Limb (tissue), 2 donors: ENCODE measurements around the gene MYLIP.

Experiments used
- DNase-seq, 2 donors: peaks; one replicate each; pipeline ENCODE4 v3.0.0-alpha.2; 2016; ENCODE audit errors: extremely low spot score in 2 of 2

Gene MYLIP

DNA sequence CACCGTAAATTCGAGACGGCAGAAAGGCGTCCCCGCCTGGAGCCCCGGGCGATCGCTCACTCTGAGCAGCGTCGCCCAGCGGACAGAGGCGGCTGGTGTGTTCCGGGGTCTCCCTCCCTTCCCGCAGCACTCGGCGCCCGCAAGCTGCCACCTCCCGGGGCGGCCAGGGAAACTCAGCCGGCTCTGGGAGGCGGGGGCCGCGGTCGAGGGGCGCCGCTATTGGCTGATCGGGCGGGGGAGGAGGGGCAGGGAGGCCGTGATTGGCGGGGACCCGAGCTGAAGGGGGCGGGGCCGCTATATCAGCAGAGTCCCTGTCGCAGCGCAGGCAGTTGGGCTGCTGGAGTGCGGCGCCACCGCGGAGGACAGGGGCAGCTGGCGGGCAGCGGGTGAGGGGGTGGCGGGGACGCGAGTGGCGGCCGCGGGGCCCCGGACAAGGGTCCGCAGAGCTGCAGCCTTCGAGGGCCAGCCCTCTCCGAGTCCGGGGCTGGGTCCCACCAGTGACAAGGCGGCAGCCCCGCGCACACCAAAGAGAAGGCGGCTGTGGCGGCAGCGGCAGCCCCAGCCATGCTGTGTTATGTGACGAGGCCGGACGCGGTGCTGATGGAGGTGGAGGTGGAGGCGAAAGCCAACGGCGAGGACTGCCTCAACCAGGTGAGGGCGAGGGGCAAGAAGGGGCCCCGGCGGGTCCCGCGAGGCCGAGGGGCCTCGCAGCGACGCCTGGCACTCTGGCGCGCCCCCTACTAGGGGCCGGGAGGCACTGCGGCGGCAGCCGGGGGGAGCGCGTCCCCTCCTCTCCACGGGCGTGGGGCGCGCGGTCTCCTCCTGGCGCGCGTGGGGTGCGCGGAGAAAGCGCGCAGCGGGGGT lies at the start of gene MYLIP:
MYLIP (plus strand) TSS at position 328 of the 864 bp plus-strand sequence; CDS start at position 565, 237 bp downstream.
- peak; percentile 96 to 99 for DNase-seq

DNA sequence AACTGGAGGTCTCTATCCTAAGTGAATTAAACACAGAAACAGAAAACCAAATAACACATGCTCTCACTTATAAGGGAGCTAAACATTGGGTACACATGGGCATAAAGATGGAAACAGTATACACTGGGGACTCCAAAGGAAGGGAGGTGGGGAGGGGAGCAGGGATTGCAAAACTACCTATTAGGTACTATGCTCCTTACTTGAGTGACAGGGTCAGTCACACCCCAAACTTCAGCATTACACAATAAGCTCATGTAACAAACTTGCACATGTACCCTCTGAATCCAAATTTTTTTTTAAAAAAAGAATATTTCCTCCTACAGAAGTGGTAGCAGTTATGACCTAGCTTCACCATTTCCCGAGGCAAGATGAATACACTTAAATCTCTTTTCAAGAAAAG lies 49.5 kb upstream of the MYLIP start:
- no peak for DNase-seq

DNA sequence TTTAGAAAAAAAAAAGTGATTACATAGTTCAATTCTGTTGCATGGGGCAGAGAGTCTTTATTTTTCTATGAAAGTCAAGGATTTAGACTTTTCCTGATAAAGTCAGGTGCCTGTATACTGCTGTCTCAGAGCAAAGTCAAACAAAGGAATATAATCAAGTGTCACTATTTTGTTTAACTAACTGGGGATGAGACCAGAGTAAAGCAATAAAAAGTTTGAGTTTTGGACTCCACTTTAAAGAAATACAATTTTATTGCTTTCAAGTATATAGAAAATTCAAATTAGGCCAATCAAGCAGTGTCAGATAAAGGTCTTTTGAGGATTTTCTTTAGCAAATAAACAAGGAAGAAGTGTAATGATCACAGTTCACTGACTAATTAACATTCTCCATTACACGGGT lies 48.7 kb upstream of the MYLIP start:
- DNase-seq = no peak

GRCh38 chr6:16081326-16081725 lies 47.6 kb upstream of the MYLIP start:
- DNase-seq = no peak

DNA sequence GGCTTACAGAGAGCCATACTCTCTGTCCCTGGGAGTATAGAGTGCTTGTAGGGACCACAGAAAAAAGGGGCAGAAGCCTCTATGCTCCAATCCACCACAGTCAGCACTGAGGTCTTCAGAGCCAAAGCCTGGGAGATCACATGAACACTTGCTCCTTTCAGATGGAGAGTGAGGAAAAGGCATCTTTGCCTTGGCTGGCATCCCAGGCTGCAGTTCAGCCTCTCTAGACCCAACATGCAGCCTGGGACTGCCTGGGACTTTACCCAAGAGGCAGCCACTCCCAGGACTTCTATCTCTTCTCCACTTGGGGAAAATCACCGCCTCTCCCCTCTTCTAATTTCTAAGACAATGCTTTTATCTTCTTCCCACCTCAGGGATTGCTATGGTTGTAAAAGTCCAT lies 46.5 kb upstream of the MYLIP start:
- no peak for DNase-seq

DNA sequence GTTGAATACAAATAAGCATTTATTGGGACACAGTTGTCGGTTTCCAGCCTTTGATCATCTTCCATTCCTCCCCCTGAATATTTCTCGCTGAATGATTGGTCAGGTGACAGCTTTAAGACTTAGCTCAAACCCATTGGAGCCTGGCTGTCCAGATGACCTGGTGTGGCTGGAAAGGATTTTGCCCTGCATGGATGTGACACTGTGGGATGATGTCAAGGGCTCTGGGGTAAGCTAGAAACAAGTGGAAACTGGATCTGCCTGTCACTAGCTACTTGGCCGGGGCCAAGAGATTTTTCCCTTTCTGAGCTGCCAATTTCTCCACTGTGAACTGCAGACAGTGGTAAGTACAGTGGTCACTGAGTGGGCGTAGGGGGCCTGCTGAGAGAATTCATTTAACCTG lies 41.9 kb upstream of the MYLIP start:
- no peak for DNase-seq

GRCh38 chr6:16087386-16087785 lies 41.5 kb upstream of the MYLIP start:
- DNase-seq = no peak

DNA sequence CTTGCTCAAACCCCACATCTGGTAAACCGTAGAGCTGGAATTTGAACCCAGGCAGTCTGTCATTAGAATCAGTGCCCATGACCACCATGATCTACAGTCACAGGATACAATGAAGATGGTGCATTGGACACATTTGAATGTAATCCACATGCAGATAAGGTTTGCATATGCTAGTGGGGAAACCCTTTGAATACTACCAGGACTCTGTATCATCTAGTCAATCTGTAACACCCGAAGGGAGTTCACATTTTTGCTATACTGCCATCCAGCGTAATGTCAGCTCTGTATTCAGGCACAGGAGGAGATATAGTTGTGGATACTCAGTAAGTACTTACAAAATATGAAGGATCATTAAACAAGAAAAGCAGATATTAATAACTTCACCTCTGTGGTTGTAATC lies 40.5 kb upstream of the MYLIP start:
- DNase-seq = no peak

DNA sequence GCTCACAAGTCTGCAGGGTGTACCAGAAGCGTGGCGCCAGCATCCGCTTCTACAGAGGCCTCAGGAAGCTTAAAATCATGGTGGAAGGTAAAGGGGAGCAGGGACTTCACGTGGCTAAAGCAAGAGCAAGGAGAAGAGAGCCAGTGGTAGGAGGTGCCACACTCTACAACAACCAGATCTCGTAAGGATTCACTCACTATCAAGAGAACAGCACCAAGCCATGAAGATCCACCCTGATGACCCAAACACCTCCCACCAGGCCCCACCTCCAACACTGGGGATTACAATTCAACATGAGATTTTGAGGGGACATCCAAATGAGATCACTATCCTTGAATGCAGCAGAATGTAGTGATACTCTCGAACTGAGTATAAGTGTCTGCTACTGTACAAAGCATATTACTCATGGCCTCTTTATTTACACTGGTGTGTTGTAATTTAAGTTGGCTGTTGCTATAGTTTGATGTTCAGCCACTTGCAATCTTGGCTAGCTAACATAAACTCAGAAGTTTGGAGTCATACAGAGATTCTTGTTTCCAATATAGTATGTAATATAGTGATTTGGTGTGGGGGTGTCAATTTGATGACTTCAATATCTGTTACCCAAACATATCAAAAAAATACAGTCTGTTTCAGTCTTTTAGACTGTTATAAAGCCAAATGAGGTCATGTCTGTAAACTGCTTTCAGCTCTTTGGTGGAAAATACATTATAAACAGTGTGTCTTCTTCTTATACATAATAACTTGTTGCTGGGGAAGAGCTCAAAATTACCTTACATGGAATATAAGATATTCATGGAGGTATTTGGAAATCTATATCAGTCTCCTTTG lies 39.4 kb upstream of the MYLIP start:
- no peak for DNase-seq

GRCh38 chr6:16090452-16090851 lies 38.4 kb upstream of the MYLIP start:
- no peak for DNase-seq

GRCh38 chr6:16090920-16091319 lies 38.0 kb upstream of the MYLIP start:
- no peak for DNase-seq

GRCh38 chr6:16092140-16092539 lies 36.7 kb upstream of the MYLIP start:
- no peak for DNase-seq

DNA sequence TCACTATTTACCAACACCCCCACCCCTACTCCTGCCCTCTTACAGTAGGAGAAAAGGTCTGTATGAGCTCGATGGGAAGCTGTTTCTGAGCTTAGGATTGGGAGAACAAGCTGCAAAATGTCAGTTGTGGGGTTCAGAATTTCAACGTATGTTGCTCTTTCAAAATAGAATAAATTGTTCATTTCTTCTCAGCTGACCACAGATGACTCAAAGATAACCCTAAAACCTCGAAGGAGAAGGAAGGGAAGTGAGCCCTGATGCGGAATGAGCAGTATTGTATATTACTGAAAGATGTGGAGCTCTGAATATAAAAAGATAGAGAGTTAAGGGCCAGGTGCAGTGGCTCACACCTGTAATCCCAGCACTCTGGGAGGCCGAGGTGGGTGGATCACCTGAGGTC lies 35.9 kb upstream of the MYLIP start:
- DNase-seq = no peak

DNA sequence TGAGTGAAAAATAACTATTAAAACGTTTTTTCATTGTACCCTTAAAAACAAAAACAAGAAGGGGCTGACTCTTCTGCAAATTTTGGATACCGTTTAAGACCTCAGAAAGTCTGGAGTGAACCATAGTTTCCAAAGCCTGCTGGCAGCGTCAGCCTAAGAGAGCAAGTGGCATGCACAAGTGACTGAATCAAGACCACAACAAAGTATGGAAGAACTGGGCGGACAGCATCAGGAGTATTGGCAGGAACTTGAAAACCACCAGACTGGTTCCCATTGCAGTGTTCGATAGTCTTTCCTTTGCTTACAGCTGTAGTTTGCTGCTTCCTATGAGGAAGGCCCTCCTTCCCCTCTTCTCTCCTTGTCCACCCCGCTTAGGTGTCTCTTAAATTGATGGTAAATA lies 33.7 kb upstream of the MYLIP start:
- no peak for DNase-seq

GRCh38 chr6:16097382-16098171 lies 31.3 kb upstream of the MYLIP start:
- no peak for DNase-seq

GRCh38 chr6:16098211-16098610 lies 30.7 kb upstream of the MYLIP start:
- DNase-seq = no peak

GRCh38 chr6:16102208-16102607 lies 26.7 kb upstream of the MYLIP start:
- no peak for DNase-seq

GRCh38 chr6:16103722-16104121 lies 25.2 kb upstream of the MYLIP start:
- DNase-seq = peak; percentile 60 to 65

DNA sequence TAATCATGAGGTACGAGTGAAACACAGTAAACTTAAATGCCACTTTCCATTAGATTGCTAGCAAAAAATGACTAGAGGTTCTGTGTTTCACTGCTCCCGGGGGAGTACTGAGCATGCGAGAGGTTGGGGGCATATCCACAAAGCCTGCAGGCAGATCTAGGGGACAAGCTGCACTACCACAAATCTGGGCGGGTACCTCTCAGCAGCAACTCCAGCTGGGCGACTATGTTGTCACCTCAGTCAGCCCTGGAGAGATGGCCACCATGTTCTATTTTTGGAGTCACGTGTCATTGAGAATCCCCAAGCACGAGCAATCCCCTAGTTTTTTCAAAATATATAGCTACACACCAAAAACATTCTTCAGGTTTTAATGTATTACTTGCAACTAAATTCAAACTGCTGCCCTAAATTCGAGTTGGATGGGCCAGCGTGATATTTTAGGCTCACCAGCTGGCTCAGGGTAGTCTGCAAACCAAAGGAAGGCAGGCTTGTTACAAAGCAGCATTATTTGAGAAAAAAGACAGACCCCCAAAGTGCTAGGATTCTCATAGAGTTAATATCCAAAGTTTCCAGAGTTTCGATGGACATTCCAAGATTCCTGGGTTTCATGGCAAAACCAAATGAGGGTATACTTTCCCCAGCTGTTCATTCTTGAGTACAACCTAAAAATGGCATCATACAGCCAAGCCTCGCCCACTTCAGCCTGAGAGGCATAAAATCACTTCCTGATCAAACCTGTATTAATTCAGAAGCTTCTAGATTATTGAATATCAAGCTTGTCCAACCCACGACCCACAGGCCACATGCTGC lies 24.1 kb upstream of the MYLIP start:
- no peak for DNase-seq

DNA sequence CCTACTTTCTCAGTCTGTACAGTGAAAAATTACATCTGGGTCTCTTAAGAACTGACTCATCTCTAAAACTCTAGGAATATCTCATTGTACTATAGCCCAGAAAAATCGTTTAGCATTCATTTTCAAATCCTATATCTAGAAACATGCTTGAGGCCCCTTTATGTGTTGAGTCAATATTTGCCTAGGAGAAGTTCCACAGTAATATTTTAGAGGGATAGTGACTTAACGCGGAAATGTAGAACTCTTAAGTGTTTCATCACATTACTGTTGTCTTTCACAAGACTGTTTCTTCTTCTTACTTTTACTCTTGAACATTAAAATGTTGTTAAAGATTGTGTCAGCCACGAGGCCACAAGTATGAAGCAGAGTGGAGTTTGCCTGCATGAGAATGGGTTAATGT lies 23.0 kb upstream of the MYLIP start:
- no peak for DNase-seq
